Colon (tissue), 2 donors: Measurements from ENCODE around the gene GK.
A peak's percentile ranks its signal among the peaks of the same experiment; 100 is the strongest.
"Not testable (repeated sequence)": the region's sequence is repeated elsewhere in the genome, so short reads cannot be mapped to it uniquely, and the experiment has no call there.

ENCODE experiments used
- FAIRE-seq: peaks from 2 replicates; lab custom pipeline; 2012; peaks lifted over from hg19 to GRCh38; lab: Jason Lieb, UNC
- donor health status: control.
- donor health status: control.

Gene GK

GRCh38 chrX:30654386-30654785 lies 1.2 kb downstream of the GK start:
- not testable (repeated sequence) for FAIRE-seq

DNA sequence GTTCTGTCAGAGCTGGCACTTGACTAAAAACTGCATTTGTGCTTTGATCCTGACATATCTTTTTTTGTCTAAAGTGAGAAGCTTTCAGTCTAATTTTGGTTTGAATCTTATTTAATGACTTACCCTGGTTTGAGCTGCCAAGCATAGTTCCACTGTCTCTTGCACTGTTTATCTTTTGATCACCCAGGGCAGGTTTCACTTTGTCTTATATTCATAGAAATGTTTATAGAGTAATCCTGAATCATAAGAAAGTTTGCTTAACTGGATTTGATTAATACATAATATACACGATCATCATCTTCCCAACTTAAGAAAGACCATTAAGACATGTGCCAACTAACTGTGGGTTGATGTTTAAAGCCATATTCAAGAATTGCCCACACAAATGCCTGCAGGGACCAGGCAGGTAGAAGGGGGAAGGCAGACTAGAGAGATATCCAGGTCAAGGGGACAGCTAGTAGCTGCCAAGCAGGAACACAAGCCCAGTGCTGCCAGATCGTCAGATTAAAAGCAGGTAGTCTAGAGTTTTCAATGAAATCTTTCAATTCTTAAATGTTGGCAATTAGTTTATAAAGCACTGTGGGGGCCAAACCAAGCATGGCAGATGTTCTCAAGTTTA lies 1.9 kb downstream of the GK start:
- FAIRE-seq = peak; percentile 33

DNA sequence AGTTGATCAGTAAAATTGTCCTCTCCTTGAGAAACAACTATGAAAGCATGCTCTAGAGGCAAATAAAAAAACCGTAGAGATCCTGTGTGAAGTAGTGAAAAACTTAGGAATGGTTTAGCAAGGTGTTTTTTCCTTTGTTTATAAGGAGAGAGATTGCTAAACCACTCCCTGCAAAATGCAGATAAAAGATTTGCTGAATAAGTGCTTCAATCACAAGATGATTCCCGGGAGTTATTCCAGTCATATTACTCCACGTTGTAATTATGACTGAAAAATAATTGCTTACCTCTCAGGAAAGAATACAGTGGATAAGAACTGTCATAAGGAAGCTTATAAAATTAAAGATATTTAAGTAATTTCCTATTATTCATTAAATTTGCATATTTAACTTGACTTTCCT lies 2.8 kb downstream of the GK start:
- FAIRE-seq = no peak

- no peak for FAIRE-seq
Observed at GRCh38 chrX:30657196-30658161, 4.3 kb downstream of the GK start.

DNA sequence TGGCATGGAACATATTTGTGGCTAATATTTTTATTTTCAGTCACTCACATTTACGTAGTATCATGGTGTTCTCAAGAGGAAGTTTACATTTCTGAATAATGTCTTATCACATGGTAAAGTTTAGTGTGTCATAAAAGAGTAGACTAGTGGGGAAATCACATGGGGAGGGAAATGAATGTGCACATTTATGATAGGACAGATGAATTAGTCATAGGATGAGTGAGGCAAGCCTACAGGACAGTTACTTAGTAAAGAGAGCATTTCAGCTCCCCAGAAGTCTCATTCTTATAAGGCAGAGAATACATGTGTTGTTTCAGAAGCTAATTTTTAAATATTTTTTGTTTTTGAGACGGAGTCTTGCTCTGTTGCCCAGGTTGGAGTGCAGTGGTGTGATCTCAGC lies 6.2 kb downstream of the GK start:
- FAIRE-seq = peak; percentile 68

GRCh38 chrX:30661228-30661627 lies 8.0 kb downstream of the GK start:
- no peak for FAIRE-seq

- FAIRE-seq = no peak
Observed at GRCh38 chrX:30663322-30663721, 10.1 kb downstream of the GK start.

GRCh38 chrX:30665471-30665870 lies 12.2 kb downstream of the GK start:
- FAIRE-seq = no peak

DNA sequence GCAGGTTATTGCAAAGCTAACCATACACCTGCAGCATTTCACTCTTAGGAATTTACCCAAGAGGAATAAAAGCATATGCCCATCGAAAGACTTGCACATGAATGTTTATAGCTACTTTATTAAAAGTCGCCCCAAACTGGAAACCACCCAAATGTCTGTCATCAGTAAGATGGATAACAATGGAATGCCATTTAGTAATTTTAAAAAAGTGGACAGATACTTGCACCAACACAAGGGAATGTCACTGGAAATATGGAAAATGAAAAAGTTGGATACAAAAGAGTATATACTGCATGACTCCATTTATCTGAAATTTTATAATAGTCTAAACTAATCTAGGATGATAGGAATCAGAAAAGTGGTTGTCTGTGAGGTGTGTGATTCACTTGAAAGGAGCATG lies 12.9 kb downstream of the GK start:
- FAIRE-seq = no peak

GRCh38 chrX:30668581-30668980 lies 15.4 kb downstream of the GK start:
- FAIRE-seq = no peak

- FAIRE-seq = peak; percentile 75
Observed at GRCh38 chrX:30671189-30671588, 18.0 kb downstream of the GK start.

DNA sequence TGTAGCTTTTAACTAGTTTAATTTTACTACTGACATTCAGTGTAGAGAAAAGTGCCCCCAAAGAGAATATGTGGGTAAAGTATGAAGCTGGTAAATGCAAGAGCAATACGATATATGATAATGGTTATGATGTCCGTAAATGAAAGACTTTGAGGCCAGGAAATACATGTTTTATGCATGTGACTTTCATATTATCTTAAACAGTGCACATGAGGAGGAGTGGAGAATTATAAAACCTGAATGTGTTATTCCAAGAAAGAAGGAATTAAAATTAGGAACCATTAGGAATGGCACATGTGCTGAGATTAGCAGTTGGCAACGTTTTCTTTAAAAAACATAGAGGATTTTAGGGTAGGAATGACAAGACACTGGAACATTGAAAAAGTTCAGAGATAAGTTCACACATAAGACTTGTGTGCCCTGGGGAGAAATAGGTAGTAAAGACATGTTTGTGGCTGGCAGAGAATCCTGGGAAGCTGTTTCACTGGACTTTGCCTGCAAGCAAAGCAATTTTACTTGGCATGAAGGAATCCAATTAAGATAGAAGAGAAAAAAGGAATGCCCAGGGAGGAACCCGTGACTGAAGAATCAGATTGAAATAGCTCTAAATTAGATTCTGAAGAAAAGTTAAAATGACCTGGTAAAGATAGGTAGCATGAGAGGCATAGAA lies 20.0 kb downstream of the GK start:
- FAIRE-seq = no peak

- FAIRE-seq = no peak
Observed at GRCh38 chrX:30673884-30674598, 20.8 kb downstream of the GK start.

DNA sequence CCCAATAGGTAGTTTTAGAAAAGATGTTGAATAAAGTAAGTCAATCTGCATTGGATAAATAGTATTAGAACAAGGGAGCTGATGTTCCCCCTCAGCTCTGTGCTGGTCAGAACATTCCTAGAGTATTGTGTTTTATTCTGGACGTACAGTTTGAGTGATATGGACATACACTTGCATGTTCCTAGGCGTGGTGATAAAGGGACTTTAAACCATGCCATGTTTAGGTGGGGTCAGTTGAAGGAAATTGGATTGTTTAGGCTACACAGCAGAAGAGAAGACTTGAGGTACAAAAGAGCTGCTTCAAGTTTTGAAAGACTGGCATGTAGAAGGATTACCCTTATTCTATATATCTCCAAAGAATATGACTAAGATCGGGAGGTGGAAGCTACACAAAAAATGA lies 21.6 kb downstream of the GK start:
- FAIRE-seq = no peak

DNA sequence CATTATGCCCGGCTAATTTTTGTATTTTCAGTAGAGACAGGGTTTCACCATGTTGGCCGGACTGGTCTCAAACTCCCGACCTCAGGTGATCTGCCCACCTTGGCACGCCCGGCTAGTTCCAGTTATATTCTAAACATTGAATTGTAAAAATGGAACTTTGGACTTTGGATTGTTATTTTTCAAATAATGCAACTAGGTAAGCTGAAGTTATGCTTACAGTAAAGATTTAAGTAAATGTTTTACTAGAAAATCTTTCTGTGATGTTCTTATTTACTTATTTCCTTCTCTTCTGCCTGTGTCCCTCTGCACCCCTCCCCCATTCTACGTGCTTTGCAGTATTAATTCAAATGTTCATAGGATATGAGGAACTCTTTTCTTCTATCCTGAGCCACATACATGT lies 26.1 kb downstream of the GK start:
- peak; percentile 51 for FAIRE-seq

DNA sequence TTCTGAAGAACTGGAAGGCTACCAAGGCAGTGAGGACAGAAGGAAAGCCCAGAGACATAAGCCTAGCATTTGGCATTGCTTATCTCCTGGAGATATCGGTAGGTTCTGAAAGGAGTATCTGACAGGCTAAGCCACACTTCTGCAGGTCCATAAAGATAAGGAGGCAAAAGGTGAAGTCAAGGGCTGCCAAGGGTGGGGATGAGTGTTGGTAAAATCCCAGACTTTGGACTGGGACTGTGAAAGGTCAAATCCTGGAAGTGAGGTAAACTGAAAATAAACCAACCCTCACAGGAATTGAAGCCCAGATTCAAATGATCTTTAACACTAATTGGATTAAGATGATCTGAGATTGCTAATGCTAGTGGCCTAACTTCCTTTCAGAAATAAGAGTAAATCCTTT lies 27.4 kb downstream of the GK start:
- FAIRE-seq = no peak

DNA sequence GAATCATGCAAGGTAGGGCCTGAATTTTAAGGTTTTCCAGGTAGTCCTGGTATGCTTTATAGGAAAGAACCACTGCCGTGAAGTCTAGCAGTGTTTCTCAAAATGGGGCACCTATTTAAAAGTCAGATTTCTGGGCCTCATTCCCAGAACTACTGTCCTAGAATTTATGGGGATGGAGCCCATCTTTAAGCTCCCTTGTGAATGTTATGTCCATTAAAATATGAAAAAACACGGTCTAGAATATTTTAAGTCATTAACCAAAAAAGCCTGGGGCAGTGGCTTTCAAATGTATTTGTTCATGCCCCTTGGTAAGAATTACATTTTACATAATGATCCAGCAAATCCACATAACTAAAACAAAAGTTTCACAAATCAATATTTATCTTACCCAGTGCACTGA lies 35.4 kb downstream of the GK start:
- no peak for FAIRE-seq

DNA sequence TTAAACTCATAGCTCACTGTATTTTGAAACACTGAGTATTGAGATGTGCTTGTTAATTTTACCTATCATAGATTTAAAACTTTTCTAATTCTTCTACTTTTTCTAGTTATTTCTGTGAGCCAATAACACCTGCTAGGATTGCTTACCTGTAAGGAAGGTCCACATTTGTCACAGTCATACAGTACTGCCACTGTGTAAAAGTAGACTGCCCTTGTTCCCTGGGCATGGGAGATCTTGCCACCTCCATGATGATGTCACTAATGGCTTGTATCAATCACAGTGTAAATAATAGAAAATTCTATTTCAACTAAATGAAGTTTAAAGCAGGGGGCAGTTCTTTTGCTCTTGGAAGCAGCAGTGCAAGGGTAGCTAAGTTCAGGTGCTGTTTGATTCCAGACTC lies 35.9 kb downstream of the GK start:
- FAIRE-seq = no peak

DNA sequence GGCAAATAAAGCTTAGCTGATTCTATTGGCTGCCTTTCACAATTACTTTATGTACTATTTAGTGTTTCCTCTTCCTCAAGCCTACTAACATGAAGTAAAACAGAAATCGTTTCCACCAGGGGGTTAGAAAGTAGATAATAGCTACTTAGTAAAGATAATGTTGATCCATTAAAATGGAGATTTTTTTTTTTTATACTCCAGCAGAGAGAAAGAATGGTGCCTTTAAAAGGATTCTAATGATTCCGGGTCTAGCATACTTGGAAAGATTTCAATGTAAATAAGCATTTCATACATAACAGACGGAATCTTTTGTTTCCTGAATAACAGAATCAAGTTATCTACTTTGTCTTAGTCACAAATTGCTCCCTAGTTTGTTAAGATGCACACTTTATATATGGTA lies 37.1 kb downstream of the GK start:
- no peak for FAIRE-seq

- FAIRE-seq = peak; percentile 21
Observed at GRCh38 chrX:30693999-30694650, 40.9 kb downstream of the GK start.

GRCh38 chrX:30702736-30703135 lies 49.5 kb downstream of the GK start:
- FAIRE-seq = no peak

DNA sequence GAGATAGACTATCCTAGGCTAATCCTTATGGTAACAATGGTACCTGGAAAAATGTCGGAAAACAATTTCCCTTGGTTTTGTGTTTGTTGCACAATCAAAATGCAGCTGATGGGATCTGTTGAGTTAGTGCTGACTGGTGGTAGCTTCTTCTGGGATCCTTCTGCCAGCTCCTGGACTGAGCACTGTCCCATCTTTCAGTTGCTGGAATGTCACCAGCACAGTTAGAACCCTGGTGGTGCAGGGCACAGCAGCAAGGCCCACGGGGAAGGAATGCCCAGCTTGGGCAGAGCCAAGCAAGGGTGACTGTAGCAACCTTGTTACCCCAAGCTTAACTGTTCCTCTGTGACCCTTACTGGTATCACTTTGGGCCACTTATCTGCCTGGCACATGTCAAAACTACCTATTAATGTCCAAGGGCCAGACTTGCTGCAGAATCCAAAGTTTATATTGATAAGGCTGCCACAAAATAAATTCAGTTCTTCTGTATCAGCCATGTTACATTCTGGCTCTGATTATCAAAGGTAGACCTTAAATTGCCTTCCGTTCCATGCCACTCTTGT lies 53.1 kb downstream of the GK start:
- FAIRE-seq = no peak
